Measurements from ENCODE around the gene C1orf21. TPM values are rescaled to one million over a fixed set of nuclear protein-coding genes. Genes with fewer than 3 reads are reported as not detected.

Gene C1orf21
- total RNA-seq, 1 donor from 2014 or later: 2.6 TPM

DNA sequence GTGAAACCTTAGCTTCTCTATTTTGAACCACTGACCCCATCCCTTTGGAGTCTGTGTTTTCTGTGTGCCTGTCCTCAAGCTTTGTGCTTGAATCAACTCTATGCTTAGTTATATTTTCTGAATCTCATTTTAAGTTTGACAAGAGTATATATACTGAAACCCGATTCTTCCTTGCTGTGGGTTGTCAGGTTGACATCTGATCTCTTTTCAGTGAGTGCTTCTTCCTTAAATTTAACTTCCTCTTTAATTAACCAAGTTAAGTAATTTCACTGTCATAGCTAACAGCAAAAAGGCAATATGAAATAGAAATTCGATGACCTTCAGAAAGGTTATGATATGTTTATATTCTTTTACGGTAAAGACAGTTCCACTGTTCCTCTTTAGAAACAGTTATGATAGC is 69.4 kb downstream of the C1orf21 start:
- no peak for DNase-seq (ENCODE audit: low read depth)
- Histone ChIP-seq H3K27me3 (ENCODE audit: control insufficient read depth, insufficient read depth, low read length) (no peaks in the 10 kb centered on the region), H3K4me3 (ENCODE audit: low read depth, low read length) (no peak overlapping the region), H3K36me3 (ENCODE audit: control insufficient read depth, insufficient read depth, low read length) (no peaks in the 10 kb centered on the region)
- TF ChIP-seq, protein P1, sequence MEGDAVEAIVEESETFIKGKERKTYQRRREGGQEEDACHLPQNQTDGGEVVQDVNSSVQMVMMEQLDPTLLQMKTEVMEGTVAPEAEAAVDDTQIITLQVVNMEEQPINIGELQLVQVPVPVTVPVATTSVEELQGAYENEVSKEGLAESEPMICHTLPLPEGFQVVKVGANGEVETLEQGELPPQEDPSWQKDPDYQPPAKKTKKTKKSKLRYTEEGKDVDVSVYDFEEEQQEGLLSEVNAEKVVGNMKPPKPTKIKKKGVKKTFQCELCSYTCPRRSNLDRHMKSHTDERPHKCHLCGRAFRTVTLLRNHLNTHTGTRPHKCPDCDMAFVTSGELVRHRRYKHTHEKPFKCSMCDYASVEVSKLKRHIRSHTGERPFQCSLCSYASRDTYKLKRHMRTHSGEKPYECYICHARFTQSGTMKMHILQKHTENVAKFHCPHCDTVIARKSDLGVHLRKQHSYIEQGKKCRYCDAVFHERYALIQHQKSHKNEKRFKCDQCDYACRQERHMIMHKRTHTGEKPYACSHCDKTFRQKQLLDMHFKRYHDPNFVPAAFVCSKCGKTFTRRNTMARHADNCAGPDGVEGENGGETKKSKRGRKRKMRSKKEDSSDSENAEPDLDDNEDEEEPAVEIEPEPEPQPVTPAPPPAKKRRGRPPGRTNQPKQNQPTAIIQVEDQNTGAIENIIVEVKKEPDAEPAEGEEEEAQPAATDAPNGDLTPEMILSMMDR (IDR thresholded peaks at IDR 0.05; ENCODE audit: insufficient read depth, low read length, poor library complexity, severe bottlenecking): no peak

DNA sequence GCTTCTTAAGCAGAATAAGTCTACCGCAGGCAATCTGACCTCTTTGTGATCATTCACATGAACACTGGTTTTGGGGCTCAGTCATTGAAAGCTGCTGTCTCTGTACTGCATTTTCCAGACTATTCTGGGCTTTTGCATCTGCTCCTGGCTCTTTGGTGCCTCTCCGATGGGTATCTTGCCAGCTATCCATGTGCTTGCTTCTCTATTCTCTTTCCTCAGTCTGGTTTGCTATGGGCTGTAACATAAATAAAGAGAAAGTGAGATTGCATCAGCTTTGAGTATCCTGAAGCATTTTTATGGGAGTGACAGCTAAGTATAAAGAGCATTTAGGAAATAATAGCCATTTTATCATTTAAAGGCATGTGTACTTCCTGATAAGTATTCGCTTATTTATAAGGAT is 70.7 kb downstream of the C1orf21 start:
- no peak overlapping the region for H3K4me3 ChIP-seq (ENCODE audit: low read depth, low read length)
- no peak for DNase-seq (ENCODE audit: low read depth)
- H3K36me3 ChIP-seq (ENCODE audit: control insufficient read depth, insufficient read depth, low read length): no peaks in the 10 kb centered on the region
- no peaks in the 10 kb centered on the region for H3K27me3 ChIP-seq (ENCODE audit: control insufficient read depth, insufficient read depth, low read length)
- TF ChIP-seq, protein P1 (IDR thresholded peaks at IDR 0.05; ENCODE audit: insufficient read depth, low read length, poor library complexity, severe bottlenecking): no peak

DNA sequence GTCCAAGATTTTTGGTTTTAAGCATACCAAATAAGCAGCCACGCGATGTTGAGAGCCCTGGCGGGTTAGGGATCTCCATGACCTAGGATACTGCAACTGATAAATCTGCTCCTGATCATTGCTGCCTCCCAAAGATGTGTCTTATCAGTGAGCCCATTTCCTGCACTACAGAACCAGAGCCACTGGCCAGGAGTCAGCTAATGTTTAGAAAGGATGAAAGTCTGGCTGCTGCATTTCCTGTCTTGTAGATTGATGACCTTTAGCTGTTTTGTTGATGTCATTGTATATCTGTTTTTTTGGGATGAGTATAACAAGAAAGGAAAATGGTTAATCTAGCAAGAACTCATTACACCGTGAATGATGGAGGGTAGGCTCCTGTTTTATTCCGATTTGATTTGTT is 74.5 kb downstream of the C1orf21 start:
- TF ChIP-seq, protein P1 (IDR thresholded peaks at IDR 0.05; ENCODE audit: insufficient read depth, low read length, poor library complexity, severe bottlenecking): no peak
- Histone ChIP-seq H3K36me3 (ENCODE audit: control insufficient read depth, insufficient read depth, low read length) (no peaks in the 10 kb centered on the region), H3K27me3 (ENCODE audit: control insufficient read depth, insufficient read depth, low read length) (no peaks in the 10 kb centered on the region)

DNA sequence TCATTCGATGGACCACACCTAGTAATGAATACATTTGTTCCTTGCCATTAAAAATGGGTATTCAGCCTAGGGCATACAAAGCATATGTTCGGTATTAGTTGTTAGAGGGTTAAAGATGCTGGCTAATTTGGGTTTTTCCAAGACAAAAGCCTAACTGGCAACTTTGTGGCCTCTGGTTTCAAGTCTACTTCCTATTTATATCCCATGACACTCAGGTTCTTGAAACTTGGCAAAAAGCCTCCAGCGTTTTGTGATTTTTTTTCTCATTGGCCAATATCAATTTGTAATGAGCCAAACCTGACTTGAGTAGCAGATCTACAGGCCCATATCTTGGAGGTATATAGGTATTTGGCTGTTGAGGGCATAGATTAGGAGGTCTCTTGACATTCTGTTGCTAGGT is 75.3 kb downstream of the C1orf21 start:
- Histone ChIP-seq H3K36me3 (ENCODE audit: control insufficient read depth, insufficient read depth, low read length) (no peaks in the 10 kb centered on the region), H3K27me3 (ENCODE audit: control insufficient read depth, insufficient read depth, low read length) (no peaks in the 10 kb centered on the region), H3K4me3 (ENCODE audit: low read depth, low read length) (no peak overlapping the region)
- DNase-seq (ENCODE audit: low read depth): no peak
- TF ChIP-seq, protein P1 (IDR thresholded peaks at IDR 0.05; ENCODE audit: insufficient read depth, low read length, poor library complexity, severe bottlenecking): no peak

More for the DNA sequence above, 74.5 kb downstream of the C1orf21 start:
- DNase-seq (ENCODE audit: low read depth): no peak
- H3K4me3 ChIP-seq (ENCODE audit: low read depth, low read length): no peak overlapping the region

DNA sequence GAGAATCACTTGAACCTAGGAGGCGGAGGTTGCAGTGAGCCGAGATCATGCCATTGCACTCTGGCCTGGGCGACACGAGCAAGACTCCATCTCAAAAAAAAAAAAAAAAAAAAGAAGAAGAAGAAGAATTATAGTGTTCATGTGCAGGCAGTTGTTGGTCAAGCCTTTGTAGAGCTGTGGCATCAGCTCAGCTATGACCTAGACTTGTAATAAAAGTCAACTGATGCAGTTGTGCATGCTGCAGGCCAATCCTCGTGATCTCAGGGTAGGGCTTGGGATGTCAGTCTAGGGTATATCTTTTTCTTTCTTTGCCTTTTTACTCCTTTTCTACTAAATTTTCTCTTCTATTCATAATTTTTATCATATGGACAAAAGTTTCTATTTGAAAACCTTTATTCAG is 76.2 kb downstream of the C1orf21 start:
- no peaks in the 10 kb centered on the region for H3K27me3 ChIP-seq (ENCODE audit: control insufficient read depth, insufficient read depth, low read length)
- TF ChIP-seq, protein P1 (IDR thresholded peaks at IDR 0.05; ENCODE audit: insufficient read depth, low read length, poor library complexity, severe bottlenecking): no peak
- H3K36me3 ChIP-seq (ENCODE audit: control insufficient read depth, insufficient read depth, low read length): no peaks in the 10 kb centered on the region
- H3K4me3 ChIP-seq (ENCODE audit: low read depth, low read length): no peak overlapping the region
- DNase-seq (ENCODE audit: low read depth): no peak

DNA sequence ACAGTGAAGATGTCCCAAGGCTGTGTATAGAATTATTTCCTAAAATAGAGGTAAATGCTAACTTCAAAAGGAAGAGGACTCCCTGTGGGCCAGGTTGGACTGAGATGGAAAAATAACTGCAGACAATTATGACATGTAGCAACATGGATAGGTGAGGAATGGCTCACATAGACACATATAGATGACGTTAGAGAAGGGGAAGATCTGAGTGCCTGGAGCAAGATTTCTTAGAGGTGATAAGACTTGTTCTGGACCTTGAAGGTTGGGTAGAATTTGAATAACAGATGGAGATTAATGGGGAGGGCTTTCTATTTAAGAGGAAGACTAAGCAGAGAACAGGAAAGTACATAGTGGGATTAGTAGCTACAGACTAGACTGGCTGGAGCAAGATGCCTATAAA is 76.9 kb downstream of the C1orf21 start:
- Histone ChIP-seq H3K36me3 (ENCODE audit: control insufficient read depth, insufficient read depth, low read length) (no peaks in the 10 kb centered on the region), H3K27me3 (ENCODE audit: control insufficient read depth, insufficient read depth, low read length) (no peaks in the 10 kb centered on the region), H3K4me3 (ENCODE audit: low read depth, low read length) (no peak overlapping the region)
- DNase-seq (ENCODE audit: low read depth): no peak
- TF ChIP-seq, protein P1 (IDR thresholded peaks at IDR 0.05; ENCODE audit: insufficient read depth, low read length, poor library complexity, severe bottlenecking): no peak
